HEK293 (cell line): ENCODE measurements around the gene TGFBI.

Experiments
- BCL11A ChIP-seq: fragments of 450-650 bp; formaldehyde crosslinking; IDR thresholded peaks from 2 replicates; pipeline ENCODE4 v1.5.1; 2016; ENCODE audit warnings: low read depth, missing biosample characterization, missing genetic modification characterization
- KLF16 ChIP-seq: fragments of 450-650 bp; formaldehyde crosslinking; IDR thresholded peaks from 2 replicates; pipeline ENCODE4 v1.5.1; 2017; ENCODE audit warnings: missing biosample characterization, missing genetic modification characterization
- REPIN1 ChIP-seq: fragments of 450-650 bp; formaldehyde crosslinking; IDR thresholded peaks from 2 replicates; pipeline ENCODE4 v1.5.1; 2017; ENCODE audit warnings: missing biosample characterization, missing genetic modification characterization, low read depth
- SETDB1 ChIP-seq: IDR thresholded peaks from one replicate; pipeline ENCODE4 v1.6.1; 2017; ENCODE audit warnings: mild to moderate bottlenecking, low read length, moderate library complexity, mixed read lengths; ENCODE audit not compliant: insufficient read length
- TCF7L2 ChIP-seq: IDR thresholded peaks from 2 replicates; pipeline ENCODE4 v1.6.1; 2011; ENCODE audit warnings: low read depth, mild to moderate bottlenecking, inconsistent platforms, low read length, moderate library complexity, borderline replicate concordance
- ZNF19 ChIP-seq: fragments of 450-650 bp; formaldehyde crosslinking; IDR thresholded peaks from 2 replicates; pipeline ENCODE4; 2016; ENCODE audit warnings: missing biosample characterization, missing genetic modification characterization, low read depth
- ZNF335 ChIP-seq: fragments of 450-650 bp; formaldehyde crosslinking; conservative IDR thresholded peaks from 2 replicates; pipeline ENCODE4 v1.5.1; 2016; ENCODE audit warnings: missing biosample characterization, missing genetic modification characterization
- ZNF548 ChIP-seq: fragments of 450-650 bp; formaldehyde crosslinking; IDR thresholded peaks from 2 replicates; pipeline ENCODE4 v1.5.1; 2016; ENCODE audit warnings: missing biosample characterization, missing genetic modification characterization
- ZNF610 ChIP-seq: fragments of 450-650 bp; formaldehyde crosslinking; IDR thresholded peaks from 2 replicates; pipeline ENCODE4 v1.5.1; 2016; ENCODE audit warnings: missing biosample characterization, missing genetic modification characterization, borderline replicate concordance
- ZNF792 ChIP-seq: fragments of 450-650 bp; formaldehyde crosslinking; IDR thresholded peaks from 2 replicates; pipeline ENCODE4 v1.5.1; 2016; ENCODE audit warnings: missing biosample characterization, missing genetic modification characterization
- TF ChIP-seq, protein P1 (sequence below): fragments of 450-650 bp; formaldehyde crosslinking; IDR thresholded peaks from 2 replicates; pipeline ENCODE4 v1.5.1; 2016; ENCODE audit warnings: missing biosample characterization, missing genetic modification characterization
- TF ChIP-seq, protein P2 (sequence below): fragments of 450-650 bp; formaldehyde crosslinking; IDR thresholded peaks from 2 replicates; pipeline ENCODE4 v1.5.1; 2016; ENCODE audit warnings: missing biosample characterization, missing genetic modification characterization
- TF ChIP-seq, protein P3 (sequence below): fragments of 450-650 bp; formaldehyde crosslinking; IDR thresholded peaks from 2 replicates; pipeline ENCODE4 v1.5.1; 2016; ENCODE audit warnings: missing biosample characterization, missing genetic modification characterization

DNA sequence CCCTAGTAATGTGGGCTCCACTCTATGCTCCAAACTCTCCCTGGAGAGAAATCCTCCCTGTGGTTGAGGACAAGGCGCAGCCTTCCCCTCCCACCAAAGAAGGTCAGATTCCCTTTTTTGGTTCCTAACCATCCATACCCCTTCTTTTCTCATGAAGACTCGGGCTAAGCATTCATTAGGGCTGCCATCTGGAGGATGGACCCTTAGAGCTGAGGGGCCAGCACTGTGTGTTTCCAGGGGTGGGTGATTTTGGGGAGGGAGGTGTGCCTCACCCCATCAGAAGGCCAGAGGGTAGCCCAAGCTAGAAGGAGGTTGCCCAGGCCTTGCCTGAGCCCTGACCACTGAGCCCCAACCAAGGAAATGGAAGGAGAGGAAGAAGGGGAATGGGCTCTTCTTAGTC is 36.8 kb downstream of the TGFBI start:
- TF ChIP-seq, protein P1, sequence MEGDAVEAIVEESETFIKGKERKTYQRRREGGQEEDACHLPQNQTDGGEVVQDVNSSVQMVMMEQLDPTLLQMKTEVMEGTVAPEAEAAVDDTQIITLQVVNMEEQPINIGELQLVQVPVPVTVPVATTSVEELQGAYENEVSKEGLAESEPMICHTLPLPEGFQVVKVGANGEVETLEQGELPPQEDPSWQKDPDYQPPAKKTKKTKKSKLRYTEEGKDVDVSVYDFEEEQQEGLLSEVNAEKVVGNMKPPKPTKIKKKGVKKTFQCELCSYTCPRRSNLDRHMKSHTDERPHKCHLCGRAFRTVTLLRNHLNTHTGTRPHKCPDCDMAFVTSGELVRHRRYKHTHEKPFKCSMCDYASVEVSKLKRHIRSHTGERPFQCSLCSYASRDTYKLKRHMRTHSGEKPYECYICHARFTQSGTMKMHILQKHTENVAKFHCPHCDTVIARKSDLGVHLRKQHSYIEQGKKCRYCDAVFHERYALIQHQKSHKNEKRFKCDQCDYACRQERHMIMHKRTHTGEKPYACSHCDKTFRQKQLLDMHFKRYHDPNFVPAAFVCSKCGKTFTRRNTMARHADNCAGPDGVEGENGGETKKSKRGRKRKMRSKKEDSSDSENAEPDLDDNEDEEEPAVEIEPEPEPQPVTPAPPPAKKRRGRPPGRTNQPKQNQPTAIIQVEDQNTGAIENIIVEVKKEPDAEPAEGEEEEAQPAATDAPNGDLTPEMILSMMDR (tag by site-specific recombination): no peak
- TF ChIP-seq BCL11A (tag by site-specific recombination) (no peak), ZNF792 (tag by site-specific recombination) (no peak), TCF7L2 (no peak), ZNF548 (tag by site-specific recombination) (no peak), REPIN1 (no peak), KLF16 (tag by site-specific recombination) (no peak), SETDB1 (no peak), ZNF19 (no peak), ZNF610 (no peak), ZNF335 (tag by site-specific recombination) (no peak)
- TF ChIP-seq, protein P2, sequence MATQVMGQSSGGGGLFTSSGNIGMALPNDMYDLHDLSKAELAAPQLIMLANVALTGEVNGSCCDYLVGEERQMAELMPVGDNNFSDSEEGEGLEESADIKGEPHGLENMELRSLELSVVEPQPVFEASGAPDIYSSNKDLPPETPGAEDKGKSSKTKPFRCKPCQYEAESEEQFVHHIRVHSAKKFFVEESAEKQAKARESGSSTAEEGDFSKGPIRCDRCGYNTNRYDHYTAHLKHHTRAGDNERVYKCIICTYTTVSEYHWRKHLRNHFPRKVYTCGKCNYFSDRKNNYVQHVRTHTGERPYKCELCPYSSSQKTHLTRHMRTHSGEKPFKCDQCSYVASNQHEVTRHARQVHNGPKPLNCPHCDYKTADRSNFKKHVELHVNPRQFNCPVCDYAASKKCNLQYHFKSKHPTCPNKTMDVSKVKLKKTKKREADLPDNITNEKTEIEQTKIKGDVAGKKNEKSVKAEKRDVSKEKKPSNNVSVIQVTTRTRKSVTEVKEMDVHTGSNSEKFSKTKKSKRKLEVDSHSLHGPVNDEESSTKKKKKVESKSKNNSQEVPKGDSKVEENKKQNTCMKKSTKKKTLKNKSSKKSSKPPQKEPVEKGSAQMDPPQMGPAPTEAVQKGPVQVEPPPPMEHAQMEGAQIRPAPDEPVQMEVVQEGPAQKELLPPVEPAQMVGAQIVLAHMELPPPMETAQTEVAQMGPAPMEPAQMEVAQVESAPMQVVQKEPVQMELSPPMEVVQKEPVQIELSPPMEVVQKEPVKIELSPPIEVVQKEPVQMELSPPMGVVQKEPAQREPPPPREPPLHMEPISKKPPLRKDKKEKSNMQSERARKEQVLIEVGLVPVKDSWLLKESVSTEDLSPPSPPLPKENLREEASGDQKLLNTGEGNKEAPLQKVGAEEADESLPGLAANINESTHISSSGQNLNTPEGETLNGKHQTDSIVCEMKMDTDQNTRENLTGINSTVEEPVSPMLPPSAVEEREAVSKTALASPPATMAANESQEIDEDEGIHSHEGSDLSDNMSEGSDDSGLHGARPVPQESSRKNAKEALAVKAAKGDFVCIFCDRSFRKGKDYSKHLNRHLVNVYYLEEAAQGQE: no peak
- TF ChIP-seq, protein P3, sequence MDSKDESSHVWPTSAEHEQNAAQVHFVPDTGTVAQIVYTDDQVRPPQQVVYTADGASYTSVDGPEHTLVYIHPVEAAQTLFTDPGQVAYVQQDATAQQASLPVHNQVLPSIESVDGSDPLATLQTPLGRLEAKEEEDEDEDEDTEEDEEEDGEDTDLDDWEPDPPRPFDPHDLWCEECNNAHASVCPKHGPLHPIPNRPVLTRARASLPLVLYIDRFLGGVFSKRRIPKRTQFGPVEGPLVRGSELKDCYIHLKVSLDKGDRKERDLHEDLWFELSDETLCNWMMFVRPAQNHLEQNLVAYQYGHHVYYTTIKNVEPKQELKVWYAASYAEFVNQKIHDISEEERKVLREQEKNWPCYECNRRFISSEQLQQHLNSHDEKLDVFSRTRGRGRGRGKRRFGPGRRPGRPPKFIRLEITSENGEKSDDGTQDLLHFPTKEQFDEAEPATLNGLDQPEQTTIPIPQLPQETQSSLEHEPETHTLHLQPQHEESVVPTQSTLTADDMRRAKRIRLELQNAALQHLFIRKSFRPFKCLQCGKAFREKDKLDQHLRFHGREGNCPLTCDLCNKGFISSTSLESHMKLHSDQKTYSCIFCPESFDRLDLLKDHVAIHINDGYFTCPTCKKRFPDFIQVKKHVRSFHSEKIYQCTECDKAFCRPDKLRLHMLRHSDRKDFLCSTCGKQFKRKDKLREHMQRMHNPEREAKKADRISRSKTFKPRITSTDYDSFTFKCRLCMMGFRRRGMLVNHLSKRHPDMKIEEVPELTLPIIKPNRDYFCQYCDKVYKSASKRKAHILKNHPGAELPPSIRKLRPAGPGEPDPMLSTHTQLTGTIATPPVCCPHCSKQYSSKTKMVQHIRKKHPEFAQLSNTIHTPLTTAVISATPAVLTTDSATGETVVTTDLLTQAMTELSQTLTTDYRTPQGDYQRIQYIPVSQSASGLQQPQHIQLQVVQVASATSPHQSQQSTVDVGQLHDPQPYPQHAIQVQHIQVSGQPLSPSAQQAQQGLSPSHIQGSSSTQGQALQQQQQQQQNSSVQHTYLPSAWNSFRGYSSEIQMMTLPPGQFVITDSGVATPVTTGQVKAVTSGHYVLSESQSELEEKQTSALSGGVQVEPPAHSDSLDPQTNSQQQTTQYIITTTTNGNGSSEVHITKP (tag by site-specific recombination): no peak
